GM12875 (cell line): ENCODE measurements around the gene SBSN.

ENCODE experiments used
- H3K4me3 ChIP-seq: one replicate; pipeline ENCODE4 v1.5.1; 2011; ENCODE audit warnings: low read depth, low read length, control low read depth
- CTCF ChIP-seq: IDR thresholded peaks from 2 replicates; pipeline ENCODE4 v1.5.1; 2011; ENCODE audit warnings: low read depth, mild to moderate bottlenecking, control low read depth, inconsistent platforms, low read length, moderate library complexity, borderline replicate concordance; ENCODE audit not compliant: insufficient read depth

Gene SBSN

GRCh38 chr19:35562776-35563175 is 34.7 kb upstream of the SBSN start:
- TF ChIP-seq CTCF = no peak
- no peak overlapping the region for H3K4me3 ChIP-seq

GRCh38 chr19:35562336-35562735 is 34.2 kb upstream of the SBSN start:
- H3K4me3 ChIP-seq = no peak overlapping the region
- TF ChIP-seq CTCF = no peak

- TF ChIP-seq CTCF = no peak
- H3K4me3 ChIP-seq = no peak overlapping the region
These were observed 33.3 kb upstream of the SBSN start for GRCh38 chr19:35561436-35561835.

GRCh38 chr19:35560677-35561076 is 32.6 kb upstream of the SBSN start:
- TF ChIP-seq CTCF = no peak
- H3K4me3 ChIP-seq = no peak overlapping the region

GRCh38 chr19:35560271-35560670 is 32.2 kb upstream of the SBSN start:
- no peak overlapping the region for H3K4me3 ChIP-seq
- TF ChIP-seq CTCF = no peak

GRCh38 chr19:35559781-35560180 is 31.7 kb upstream of the SBSN start:
- no peak overlapping the region for H3K4me3 ChIP-seq
- no peak for TF ChIP-seq CTCF

- H3K4me3 ChIP-seq = no peak overlapping the region
- TF ChIP-seq CTCF = no peak
These were observed 31.2 kb upstream of the SBSN start for GRCh38 chr19:35559281-35559659.
